Activated CD8-positive, alpha-beta T cell treated with anti-CD3 and anti-CD28 coated beads for 36 hours (primary cell): ENCODE results near the gene ADPRHL1. TPM values are rescaled to one million over a fixed set of nuclear protein-coding genes. Genes with fewer than 3 reads are reported as not detected.
"Not testable (repeated sequence)": the region's sequence is repeated elsewhere in the genome, so short reads cannot be mapped to it uniquely, and the experiment has no call there.

ENCODE experiments used
- ATAC-seq: fragments of 200-7000 bp; cut with Tn5 transposase; one replicate; pipeline ENCODE4 v1.10.0; 2021; ENCODE audit warnings: mild to moderate bottlenecking, moderate library complexity
- CTCF ChIA-PET: fragments of 350-600 bp; sonication (Branson Sonifier 250); formaldehyde crosslinking; loops from one replicate; lab custom pipeline; 2021; ENCODE audit warnings: antibody characterized with exemption; lab: Charles Lee
- POLR2A ChIA-PET: fragments of 350-600 bp; sonication (Branson Sonifier 250); formaldehyde crosslinking; loops from one replicate; lab custom pipeline; 2021; ENCODE audit warnings: antibody characterized with exemption; lab: Charles Lee
- DNase-seq: peaks from one replicate; pipeline ENCODE4 v3.0.0-alpha.2; 2020
- H3K27ac Mint-ChIP-seq: one replicate; pipeline ENCODE4 v1.8.0; 2021; ENCODE audit warnings: mild to moderate bottlenecking, mixed read lengths
- H3K27me3 Mint-ChIP-seq: one replicate; pipeline ENCODE4 v1.8.0; 2021; ENCODE audit warnings: mixed read lengths
- H3K36me3 Mint-ChIP-seq: one replicate; pipeline ENCODE4 v1.8.0; 2021; ENCODE audit warnings: low read depth, mixed read lengths
- H3K4me1 Mint-ChIP-seq: one replicate; pipeline ENCODE4 v1.8.0; 2021; ENCODE audit warnings: low read depth, mixed read lengths
- H3K4me3 Mint-ChIP-seq: one replicate; pipeline ENCODE4 v1.8.0; 2021; ENCODE audit warnings: mild to moderate bottlenecking, moderate library complexity, mixed read lengths
- H3K9me3 Mint-ChIP-seq: one replicate; pipeline ENCODE4 v1.8.0; 2021; ENCODE audit warnings: mixed read lengths
- CTCF ChIP-seq: fragments of 200-600 bp; IDR thresholded peaks from one replicate; pipeline ENCODE4 v1.8.0; 2022; ENCODE audit warnings: antibody characterized with exemption, mild to moderate bottlenecking
- intact Hi-C: fragments of 100-400 bp; cut with micrococcal nuclease; formaldehyde crosslinking; loops from one replicate; pipeline ENCODE4 v1.10.0; 2022
- total RNA-seq, 2 experiments: library from RNA; stranded (reverse); gene quantifications; one replicate each; pipeline ENCODE4 v1.2.3, GENCODE V29; 2021

The ADPRHL1 gene
- total RNA-seq, 2 experiments from 2014 or later: 0.23 to 0.36 TPM

- intact Hi-C loops: no loop called here
- Mint-ChIP-seq H3K27me3 (no peaks in the 10 kb centered on the region), H3K27ac (no peak overlapping the region), H3K36me3 (no peaks in the 10 kb centered on the region), H3K4me3 (no peak overlapping the region), H3K9me3 (no peaks in the 10 kb centered on the region), H3K4me1 (no peaks in the 10 kb centered on the region)
- DNase-seq (no peak), ATAC-seq (no peak)
- CTCF ChIA-PET: no interaction called here
- TF ChIP-seq CTCF: no peak
- POLR2A ChIA-PET: no interaction called here
Observed at GRCh38 chr13:113437408-113438010, 15.8 kb downstream of the ADPRHL1 start.

- H3K4me1 Mint-ChIP-seq, H3K9me3 Mint-ChIP-seq, H3K27me3 Mint-ChIP-seq, intact Hi-C loops, H3K27ac Mint-ChIP-seq, ATAC-seq, POLR2A ChIA-PET, H3K4me3 Mint-ChIP-seq, H3K36me3 Mint-ChIP-seq, CTCF ChIA-PET, DNase-seq: not testable (repeated sequence)
Observed at GRCh38 chr13:113436866-113437265, 16.4 kb downstream of the ADPRHL1 start.

DNA sequence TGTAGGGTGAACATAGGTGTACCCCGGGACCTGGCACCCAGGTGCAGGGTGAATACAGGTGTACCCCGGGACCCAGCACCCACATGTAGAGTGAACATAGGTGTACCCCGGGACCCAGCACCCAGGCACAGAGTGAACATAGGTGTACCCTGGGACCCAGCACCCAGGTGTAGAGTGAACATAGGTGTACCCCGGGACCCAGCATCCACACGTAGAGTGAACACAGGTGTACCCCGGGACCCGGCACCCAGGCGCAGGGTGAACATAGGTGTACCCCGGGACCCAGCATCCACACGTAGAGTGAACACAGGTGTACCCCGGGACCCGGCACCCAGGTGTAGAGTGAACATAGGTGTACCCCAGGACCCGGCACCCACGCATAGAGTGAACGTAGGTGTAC, 17.4 kb downstream of the ADPRHL1 start:
- ATAC-seq, POLR2A ChIA-PET, intact Hi-C loops, H3K27me3 Mint-ChIP-seq, H3K4me1 Mint-ChIP-seq, DNase-seq, H3K9me3 Mint-ChIP-seq, H3K4me3 Mint-ChIP-seq, CTCF ChIA-PET, H3K36me3 Mint-ChIP-seq, H3K27ac Mint-ChIP-seq: not testable (repeated sequence)

DNA sequence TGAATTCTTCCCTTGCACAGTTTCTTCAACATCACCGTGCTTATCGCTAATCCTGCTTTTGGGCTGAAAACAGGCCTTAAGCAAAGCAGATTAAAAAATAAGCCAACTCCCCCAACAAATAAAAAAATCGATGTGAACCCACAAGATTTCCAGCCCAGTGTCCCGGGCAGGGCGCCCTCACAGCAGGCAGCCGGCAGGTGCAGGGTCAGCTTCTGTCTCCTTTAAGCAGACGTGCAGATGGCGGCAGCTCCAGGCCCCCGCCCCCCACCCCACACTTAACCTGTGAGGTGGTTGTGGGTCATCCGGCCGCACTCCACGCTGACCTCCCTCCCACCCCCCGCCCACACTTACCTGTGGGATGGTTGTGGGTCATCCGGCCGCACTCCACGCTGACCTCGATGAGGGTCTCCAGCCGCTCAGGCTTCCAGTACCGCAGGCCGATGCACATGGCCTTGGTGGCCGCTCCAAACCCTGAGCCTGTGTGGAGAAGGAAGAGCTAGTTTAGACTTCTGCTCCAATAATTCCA, 19.8 kb downstream of the ADPRHL1 start:
- ChIA-PET POLR2A (no interaction called here), CTCF (no interaction called here)
- H3K4me1 Mint-ChIP-seq: no peaks in the 10 kb centered on the region
- no peaks in the 10 kb centered on the region for H3K9me3 Mint-ChIP-seq
- no peaks in the 10 kb centered on the region for H3K36me3 Mint-ChIP-seq
- no peak overlapping the region for H3K4me3 Mint-ChIP-seq
- TF ChIP-seq CTCF: no peak
- intact Hi-C loops: no loop called here
- ATAC-seq (no peak), DNase-seq (no peak)
- no peak overlapping the region for H3K27ac Mint-ChIP-seq
- H3K27me3 Mint-ChIP-seq: no peaks in the 10 kb centered on the region

GRCh38 chr13:113432506-113433270, 20.6 kb downstream of the ADPRHL1 start:
- no peak for ATAC-seq
- intact Hi-C loops: no loop called here
- no peaks in the 10 kb centered on the region for H3K9me3 Mint-ChIP-seq
- H3K27me3 Mint-ChIP-seq: no peaks in the 10 kb centered on the region
- H3K36me3 Mint-ChIP-seq: no peaks in the 10 kb centered on the region
- H3K4me1 Mint-ChIP-seq: no peaks in the 10 kb centered on the region
- no peak for DNase-seq
- ChIA-PET CTCF (no interaction called here), POLR2A (no interaction called here)
- H3K4me3 Mint-ChIP-seq: no peak overlapping the region
- no peak for TF ChIP-seq CTCF
- H3K27ac Mint-ChIP-seq: no peak overlapping the region

DNA sequence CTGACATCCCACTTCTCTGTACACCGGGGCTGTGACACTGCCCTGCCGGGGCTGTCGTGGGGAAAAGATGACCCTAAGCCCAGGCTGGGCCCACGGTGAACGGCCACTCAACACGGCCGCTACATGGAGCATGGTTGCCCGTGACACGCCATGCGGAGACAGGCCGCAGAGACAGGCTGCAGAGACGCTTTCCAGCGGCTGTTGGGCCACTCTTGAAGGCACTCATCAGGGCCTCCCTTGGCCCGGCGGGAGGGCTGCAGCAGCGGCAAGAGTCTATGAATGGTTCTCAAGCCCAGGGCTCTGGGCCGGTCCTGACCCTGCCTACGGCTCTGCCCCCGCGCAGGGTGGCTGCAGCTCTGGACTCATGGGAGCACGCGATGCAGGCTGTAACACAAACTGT, 22.1 kb downstream of the ADPRHL1 start:
- H3K9me3 Mint-ChIP-seq: no peaks in the 10 kb centered on the region
- POLR2A ChIA-PET: no interaction called here
- H3K27me3 Mint-ChIP-seq: no peaks in the 10 kb centered on the region
- H3K4me3 Mint-ChIP-seq: no peak overlapping the region
- no peak for DNase-seq
- no peaks in the 10 kb centered on the region for H3K4me1 Mint-ChIP-seq
- intact Hi-C loops: no loop called here
- CTCF ChIA-PET: no interaction called here
- TF ChIP-seq CTCF: no peak
- no peak for ATAC-seq
- no peak overlapping the region for H3K27ac Mint-ChIP-seq
- no peaks in the 10 kb centered on the region for H3K36me3 Mint-ChIP-seq
